Liver (tissue), 9 donors: ENCODE data around the gene PLXNB1. TPM values are rescaled to one million over a fixed set of nuclear protein-coding genes. Genes with fewer than 3 reads are reported as not detected.

Experiments used
- DNase-seq: peaks from one replicate; pipeline ENCODE4 v3.0.0-alpha.2; 2017; ENCODE audit warnings: low spot score
- H3K27ac ChIP-seq, 2 donors: one replicate each; pipeline ENCODE4 v1.7.0; 2013; ENCODE audit warnings: inconsistent platforms in 2 of 2, low read length in 2 of 2, control low read depth in 1 of 2, low read depth in 1 of 2, mild to moderate bottlenecking in 1 of 2
- H3K27me3 ChIP-seq, 4 donors: one replicate each; pipeline versions ENCODE4 v1.6.1 to v1.7.0; 2013; ENCODE audit warnings: low read length in 3 of 4, inconsistent platforms in 1 of 4, mild to moderate bottlenecking in 1 of 4, moderate library complexity in 1 of 4; ENCODE audit not compliant: control insufficient read depth in 4 of 4, insufficient read depth in 4 of 4
- H3K36me3 ChIP-seq, 4 donors: one replicate each; pipeline versions ENCODE4 v1.6.1 to v1.7.0; 2013; ENCODE audit warnings: low read length in 3 of 4, mild to moderate bottlenecking in 3 of 4, low read depth in 1 of 4, moderate library complexity in 1 of 4; ENCODE audit not compliant: control insufficient read depth in 4 of 4, insufficient read depth in 3 of 4
- H3K4me1 ChIP-seq, 4 donors: one replicate each; pipeline versions ENCODE4 v1.6.1 to v1.7.0; 2013; ENCODE audit warnings: low read length in 3 of 4, mild to moderate bottlenecking in 3 of 4, moderate library complexity in 1 of 4; ENCODE audit not compliant: control insufficient read depth in 4 of 4, insufficient read depth in 4 of 4
- H3K4me3 ChIP-seq, 3 donors: one replicate each; pipeline versions ENCODE4 v1.6.1 to v1.7.0; 2013; ENCODE audit warnings: low read length in 3 of 3, control low read depth in 1 of 3, low read depth in 1 of 3, mild to moderate bottlenecking in 1 of 3
- H3K9ac ChIP-seq, 2 donors: one replicate each; pipeline ENCODE4 v1.7.0; 2013; ENCODE audit warnings: low read length in 2 of 2, mild to moderate bottlenecking in 2 of 2, moderate library complexity in 2 of 2, control low read depth in 1 of 2, low read depth in 1 of 2
- H3K9me3 ChIP-seq, 4 donors: one replicate each; pipeline versions ENCODE4 v1.6.1 to v1.7.0; 2013; ENCODE audit warnings: low read length in 3 of 4; ENCODE audit not compliant: control insufficient read depth in 4 of 4
- EGR1 ChIP-seq, 2 donors: IDR thresholded peaks; 2 replicates each; pipeline ENCODE4 v1.6.1; 2016 to 2018; ENCODE audit warnings: antibody characterized with exemption in 2 of 2, low read depth in 2 of 2
- FOXA1 ChIP-seq: IDR thresholded peaks from 2 replicates; pipeline ENCODE4 v1.6.1; 2016; ENCODE audit warnings: antibody characterized with exemption
- FOXA2 ChIP-seq: IDR thresholded peaks from 2 replicates; pipeline ENCODE4 v1.6.1; 2016; ENCODE audit warnings: antibody characterized with exemption
- GABPA ChIP-seq, 2 donors: IDR thresholded peaks in 1 of 2; conservative IDR thresholded peaks in 1 of 2; 2 replicates each; pipeline ENCODE4 v1.6.1; 2016; ENCODE audit warnings: antibody characterized with exemption in 2 of 2, mild to moderate bottlenecking in 1 of 2, moderate library complexity in 1 of 2
- HNF4A ChIP-seq, 2 donors: conservative IDR thresholded peaks; 2 replicates each; pipeline ENCODE4 v1.6.1; 2016; ENCODE audit warnings: antibody characterized with exemption in 2 of 2, mild to moderate bottlenecking in 2 of 2
- HNF4G ChIP-seq: IDR thresholded peaks from 2 replicates; pipeline ENCODE4 v1.6.1; 2016; ENCODE audit warnings: antibody characterized with exemption
- JUND ChIP-seq, 2 donors: IDR thresholded peaks; 2 replicates each; pipeline ENCODE4 v1.6.1; 2016; ENCODE audit warnings: antibody characterized with exemption in 2 of 2
- NR2F2 ChIP-seq: IDR thresholded peaks from 2 replicates; pipeline ENCODE4 v1.6.1; 2016; ENCODE audit warnings: antibody characterized with exemption
- RXRA ChIP-seq, 2 donors: IDR thresholded peaks; 2 replicates each; pipeline ENCODE4 v1.6.1; 2017 to 2018; ENCODE audit warnings: antibody characterized with exemption in 2 of 2, mild to moderate bottlenecking in 1 of 2
- SP1 ChIP-seq: IDR thresholded peaks from 2 replicates; pipeline ENCODE4 v1.6.1; 2018; ENCODE audit warnings: antibody characterized with exemption, mild to moderate bottlenecking
- TAF1 ChIP-seq: conservative IDR thresholded peaks from 2 replicates; pipeline ENCODE4 v1.6.1; 2016; ENCODE audit warnings: antibody characterized with exemption, mild to moderate bottlenecking
- YY1 ChIP-seq: IDR thresholded peaks from 2 replicates; pipeline ENCODE4 v1.6.1; 2016; ENCODE audit warnings: antibody characterized with exemption, mild to moderate bottlenecking
- WGBS: extraction: QIAGEN DNeasy Blood & Tissue Kit; methylation state at CpG from one replicate; pipeline ENCODE4 v1.1.7; 2013; 5-methylcytosine and 5-hydroxymethylcytosine counted together
- polyA plus RNA-seq, 2 donors: library from polyadenylated mRNA; stranded (reverse) in 1 of 2; unstranded in 1 of 2; fragments of 200-250 nt in 1 of 2; fragments of >200 nt in 1 of 2; fragmentation: Nextera tagmentation in 1 of 2; extraction: Ambion mirVana in 1 of 2; gene quantifications; one replicate each; pipeline versions ENCODE4 v1.2.1 to v1.2.3, GENCODE V29; 2013 to 2015
- total RNA-seq, 2 donors: library from RNA; depleted of rRNA; stranded (reverse); fragments of >200 nt; gene quantifications; one replicate each; pipeline ENCODE4 v1.2.3, GENCODE V29; 2014
- TF ChIP-seq, protein P1 (sequence below): fragments of 150-350 bp; IDR thresholded peaks from 2 replicates; pipeline ENCODE4 v1.5.1; 2017; ENCODE audit warnings: improper control_type of control experiment, low read depth, low read length; ENCODE audit not compliant: missing input control
- TF ChIP-seq, protein P2 (sequence below): IDR thresholded peaks from 2 replicates; pipeline ENCODE4 v1.6.1; 2016; ENCODE audit warnings: antibody characterized with exemption, mild to moderate bottlenecking
- TF ChIP-seq, protein P3 (sequence below): IDR thresholded peaks from 2 replicates; pipeline ENCODE4 v1.6.1; 2016; ENCODE audit warnings: antibody characterized with exemption
- TF ChIP-seq, protein P4 (sequence below): IDR thresholded peaks from 2 replicates; pipeline ENCODE4 v1.6.1; 2016; ENCODE audit warnings: antibody characterized with exemption
- TF ChIP-seq, protein P5 (sequence below): IDR thresholded peaks from 2 replicates; pipeline ENCODE4 v1.6.1; 2016; ENCODE audit warnings: antibody characterized with exemption
- donor health status: healthy.
- donor health status: healthy.
- donor health status: healthy.
- donor health status: healthy.
- donor health status: healthy.

Gene PLXNB1
- total and polyA plus RNA-seq, 4 donors = 38.1 to 204 (median 72.9) TPM

DNA sequence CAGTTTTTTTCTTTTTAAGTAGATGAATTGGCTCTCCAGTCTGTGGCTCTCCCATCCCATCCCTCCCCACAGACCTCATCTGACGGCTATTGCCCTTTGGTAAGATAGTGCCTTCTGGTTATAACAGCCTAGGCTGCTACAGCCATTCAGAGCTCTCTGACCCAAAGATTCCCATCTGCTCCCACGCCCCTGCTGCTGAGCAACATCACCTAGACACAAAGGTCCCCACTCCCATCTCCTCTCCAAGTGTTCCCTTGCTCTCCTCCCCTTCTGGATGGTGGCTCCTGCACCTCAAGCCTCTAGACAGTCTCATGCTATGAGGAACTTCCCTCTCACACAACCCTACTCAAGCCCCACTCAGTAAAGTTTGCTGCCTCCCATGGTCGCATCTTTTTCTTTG is 34.2 kb downstream of the PLXNB1 start:
- DNase-seq = no peak
- no peaks in the 10 kb centered on the region for H3K27me3 ChIP-seq
- no peak overlapping the region for H3K27ac ChIP-seq
- H3K4me1 ChIP-seq = no peaks in the 10 kb centered on the region
- no peak overlapping the region for H3K4me3 ChIP-seq
- WGBS = 54% methylated on average over 3 of the region's 3 CpGs
- H3K9ac ChIP-seq = no peak overlapping the region
- H3K9me3 ChIP-seq = no peaks in the 10 kb centered on the region
- no peak for TF ChIP-seq RXRA (IDR thresholded peaks at IDR 0.05)
- TF ChIP-seq JUND (IDR thresholded peaks at IDR 0.05) = no peak
- TF ChIP-seq SP1 = no peak
- TF ChIP-seq HNF4A (conservative IDR thresholded peaks at IDR 0.05) = no peak
- TF ChIP-seq, protein P1, sequence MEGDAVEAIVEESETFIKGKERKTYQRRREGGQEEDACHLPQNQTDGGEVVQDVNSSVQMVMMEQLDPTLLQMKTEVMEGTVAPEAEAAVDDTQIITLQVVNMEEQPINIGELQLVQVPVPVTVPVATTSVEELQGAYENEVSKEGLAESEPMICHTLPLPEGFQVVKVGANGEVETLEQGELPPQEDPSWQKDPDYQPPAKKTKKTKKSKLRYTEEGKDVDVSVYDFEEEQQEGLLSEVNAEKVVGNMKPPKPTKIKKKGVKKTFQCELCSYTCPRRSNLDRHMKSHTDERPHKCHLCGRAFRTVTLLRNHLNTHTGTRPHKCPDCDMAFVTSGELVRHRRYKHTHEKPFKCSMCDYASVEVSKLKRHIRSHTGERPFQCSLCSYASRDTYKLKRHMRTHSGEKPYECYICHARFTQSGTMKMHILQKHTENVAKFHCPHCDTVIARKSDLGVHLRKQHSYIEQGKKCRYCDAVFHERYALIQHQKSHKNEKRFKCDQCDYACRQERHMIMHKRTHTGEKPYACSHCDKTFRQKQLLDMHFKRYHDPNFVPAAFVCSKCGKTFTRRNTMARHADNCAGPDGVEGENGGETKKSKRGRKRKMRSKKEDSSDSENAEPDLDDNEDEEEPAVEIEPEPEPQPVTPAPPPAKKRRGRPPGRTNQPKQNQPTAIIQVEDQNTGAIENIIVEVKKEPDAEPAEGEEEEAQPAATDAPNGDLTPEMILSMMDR = no peak
- TF ChIP-seq, protein P2, sequence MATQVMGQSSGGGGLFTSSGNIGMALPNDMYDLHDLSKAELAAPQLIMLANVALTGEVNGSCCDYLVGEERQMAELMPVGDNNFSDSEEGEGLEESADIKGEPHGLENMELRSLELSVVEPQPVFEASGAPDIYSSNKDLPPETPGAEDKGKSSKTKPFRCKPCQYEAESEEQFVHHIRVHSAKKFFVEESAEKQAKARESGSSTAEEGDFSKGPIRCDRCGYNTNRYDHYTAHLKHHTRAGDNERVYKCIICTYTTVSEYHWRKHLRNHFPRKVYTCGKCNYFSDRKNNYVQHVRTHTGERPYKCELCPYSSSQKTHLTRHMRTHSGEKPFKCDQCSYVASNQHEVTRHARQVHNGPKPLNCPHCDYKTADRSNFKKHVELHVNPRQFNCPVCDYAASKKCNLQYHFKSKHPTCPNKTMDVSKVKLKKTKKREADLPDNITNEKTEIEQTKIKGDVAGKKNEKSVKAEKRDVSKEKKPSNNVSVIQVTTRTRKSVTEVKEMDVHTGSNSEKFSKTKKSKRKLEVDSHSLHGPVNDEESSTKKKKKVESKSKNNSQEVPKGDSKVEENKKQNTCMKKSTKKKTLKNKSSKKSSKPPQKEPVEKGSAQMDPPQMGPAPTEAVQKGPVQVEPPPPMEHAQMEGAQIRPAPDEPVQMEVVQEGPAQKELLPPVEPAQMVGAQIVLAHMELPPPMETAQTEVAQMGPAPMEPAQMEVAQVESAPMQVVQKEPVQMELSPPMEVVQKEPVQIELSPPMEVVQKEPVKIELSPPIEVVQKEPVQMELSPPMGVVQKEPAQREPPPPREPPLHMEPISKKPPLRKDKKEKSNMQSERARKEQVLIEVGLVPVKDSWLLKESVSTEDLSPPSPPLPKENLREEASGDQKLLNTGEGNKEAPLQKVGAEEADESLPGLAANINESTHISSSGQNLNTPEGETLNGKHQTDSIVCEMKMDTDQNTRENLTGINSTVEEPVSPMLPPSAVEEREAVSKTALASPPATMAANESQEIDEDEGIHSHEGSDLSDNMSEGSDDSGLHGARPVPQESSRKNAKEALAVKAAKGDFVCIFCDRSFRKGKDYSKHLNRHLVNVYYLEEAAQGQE = no peak
- TF ChIP-seq HNF4G = no peak
- TF ChIP-seq FOXA1 = no peak
- no peaks in the 10 kb centered on the region for H3K36me3 ChIP-seq

DNA sequence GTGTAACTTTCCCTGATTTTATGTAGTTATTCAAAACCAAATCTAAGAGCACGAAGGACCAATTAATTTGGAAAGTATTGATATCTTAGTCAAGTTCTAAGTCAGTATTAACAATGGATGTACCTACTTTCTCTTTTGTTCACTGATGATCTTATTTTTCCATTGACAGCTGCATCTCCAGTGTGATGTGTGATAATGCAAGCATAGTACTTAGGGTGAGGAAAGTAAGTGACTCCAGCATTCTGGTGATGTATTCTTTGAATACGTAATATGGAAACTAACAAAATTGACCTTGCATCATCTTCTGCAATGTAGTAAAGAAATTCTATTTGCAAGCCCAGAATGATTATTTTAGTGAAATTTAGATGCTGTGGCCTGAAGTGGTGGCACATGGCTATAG is 35.5 kb downstream of the PLXNB1 start:
- Histone ChIP-seq H3K27ac (no peak overlapping the region), H3K36me3 (no peaks in the 10 kb centered on the region), H3K27me3 (no peaks in the 10 kb centered on the region), H3K4me3 (no peak overlapping the region), H3K9me3 (no peaks in the 10 kb centered on the region), H3K4me1 (no peaks in the 10 kb centered on the region), H3K9ac (no peak overlapping the region)
- DNase-seq = no peak
- WGBS = 86% methylated on average over 2 of the region's 2 CpGs
- TF ChIP-seq HNF4A (conservative IDR thresholded peaks at IDR 0.05) (no peak), RXRA (IDR thresholded peaks at IDR 0.05) (no peak), TAF1 (no peak), JUND (IDR thresholded peaks at IDR 0.05) (no peak), HNF4G (no peak), FOXA1 (no peak), GABPA (IDR thresholded peaks at IDR 0.05 in 1 of 2, conservative IDR thresholded peaks at IDR 0.05 in 1 of 2) (no peak), YY1 (no peak), EGR1 (IDR thresholded peaks at IDR 0.05; ENCODE audit: low read depth in 2 of 2) (no peak), NR2F2 (no peak), FOXA2 (no peak), SP1 (no peak)
- TF ChIP-seq, protein P1 = no peak
- TF ChIP-seq, protein P2 = no peak
- TF ChIP-seq, protein P3, sequence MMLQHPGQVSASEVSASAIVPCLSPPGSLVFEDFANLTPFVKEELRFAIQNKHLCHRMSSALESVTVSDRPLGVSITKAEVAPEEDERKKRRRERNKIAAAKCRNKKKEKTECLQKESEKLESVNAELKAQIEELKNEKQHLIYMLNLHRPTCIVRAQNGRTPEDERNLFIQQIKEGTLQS = no peak
- TF ChIP-seq, protein P4, sequence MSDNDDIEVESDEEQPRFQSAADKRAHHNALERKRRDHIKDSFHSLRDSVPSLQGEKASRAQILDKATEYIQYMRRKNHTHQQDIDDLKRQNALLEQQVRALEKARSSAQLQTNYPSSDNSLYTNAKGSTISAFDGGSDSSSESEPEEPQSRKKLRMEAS = no peak
- TF ChIP-seq, protein P5, sequence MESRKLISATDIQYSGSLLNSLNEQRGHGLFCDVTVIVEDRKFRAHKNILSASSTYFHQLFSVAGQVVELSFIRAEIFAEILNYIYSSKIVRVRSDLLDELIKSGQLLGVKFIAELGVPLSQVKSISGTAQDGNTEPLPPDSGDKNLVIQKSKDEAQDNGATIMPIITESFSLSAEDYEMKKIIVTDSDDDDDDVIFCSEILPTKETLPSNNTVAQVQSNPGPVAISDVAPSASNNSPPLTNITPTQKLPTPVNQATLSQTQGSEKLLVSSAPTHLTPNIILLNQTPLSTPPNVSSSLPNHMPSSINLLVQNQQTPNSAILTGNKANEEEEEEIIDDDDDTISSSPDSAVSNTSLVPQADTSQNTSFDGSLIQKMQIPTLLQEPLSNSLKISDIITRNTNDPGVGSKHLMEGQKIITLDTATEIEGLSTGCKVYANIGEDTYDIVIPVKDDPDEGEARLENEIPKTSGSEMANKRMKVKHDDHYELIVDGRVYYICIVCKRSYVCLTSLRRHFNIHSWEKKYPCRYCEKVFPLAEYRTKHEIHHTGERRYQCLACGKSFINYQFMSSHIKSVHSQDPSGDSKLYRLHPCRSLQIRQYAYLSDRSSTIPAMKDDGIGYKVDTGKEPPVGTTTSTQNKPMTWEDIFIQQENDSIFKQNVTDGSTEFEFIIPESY = no peak
